Natural killer cell treated with Interleukin-12 subunit alpha and Interleukin-12 subunit beta and Interleukin-15 and Interleukin-18, amount 100 ng/mL, for 72 hours (primary cell): ENCODE data around the gene COX8A. TPM values are rescaled to one million over a fixed set of nuclear protein-coding genes. Genes with fewer than 3 reads are reported as not detected.

Experiments used
- ATAC-seq, 2 donors: fragments of 150-1000 bp; cut with Tn5 transposase in 1 of 2; sonication (Bioruptor Pico), chemical (Tn5 transposase) in 1 of 2; 2 replicates each; pipeline ENCODE4 v1.10.0; 2021
- DNase-seq: peaks from one replicate; pipeline ENCODE4 v3.0.0; 2022; ENCODE audit warnings: low spot score
- H3K27ac Mint-ChIP-seq, 2 donors: 1 replicate in 1 of 2; 2 replicates in 1 of 2; pipeline ENCODE4 v1.8.0; 2022; ENCODE audit warnings: mixed read lengths in 2 of 2, mild to moderate bottlenecking in 1 of 2, moderate library complexity in 1 of 2
- H3K27me3 Mint-ChIP-seq, 2 donors: 1 replicate in 1 of 2; 2 replicates in 1 of 2; pipeline ENCODE4 v1.8.0; 2022; ENCODE audit warnings: mixed read lengths in 2 of 2
- H3K36me3 Mint-ChIP-seq: one replicate; pipeline ENCODE4 v1.8.0; 2022; ENCODE audit warnings: mixed read lengths
- H3K4me1 Mint-ChIP-seq, 2 donors: 1 replicate in 1 of 2; 2 replicates in 1 of 2; pipeline ENCODE4 v1.8.0; 2022; ENCODE audit warnings: low read depth in 2 of 2, mixed read lengths in 2 of 2, mild to moderate bottlenecking in 1 of 2
- H3K4me3 Mint-ChIP-seq: one replicate; pipeline ENCODE4 v1.8.0; 2022; ENCODE audit warnings: mixed read lengths
- H3K9me3 Mint-ChIP-seq: 2 replicates; pipeline ENCODE4 v1.8.0; 2022; ENCODE audit warnings: mixed read lengths
- total RNA-seq, 2 donors: library from RNA; stranded (reverse); gene quantifications; one replicate each; pipeline ENCODE4 v1.2.3, GENCODE V29; 2022

Gene COX8A, protein sequence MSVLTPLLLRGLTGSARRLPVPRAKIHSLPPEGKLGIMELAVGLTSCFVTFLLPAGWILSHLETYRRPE
- 100 to 1,000 TPM; 383 to 427 TPM for total RNA-seq

DNA sequence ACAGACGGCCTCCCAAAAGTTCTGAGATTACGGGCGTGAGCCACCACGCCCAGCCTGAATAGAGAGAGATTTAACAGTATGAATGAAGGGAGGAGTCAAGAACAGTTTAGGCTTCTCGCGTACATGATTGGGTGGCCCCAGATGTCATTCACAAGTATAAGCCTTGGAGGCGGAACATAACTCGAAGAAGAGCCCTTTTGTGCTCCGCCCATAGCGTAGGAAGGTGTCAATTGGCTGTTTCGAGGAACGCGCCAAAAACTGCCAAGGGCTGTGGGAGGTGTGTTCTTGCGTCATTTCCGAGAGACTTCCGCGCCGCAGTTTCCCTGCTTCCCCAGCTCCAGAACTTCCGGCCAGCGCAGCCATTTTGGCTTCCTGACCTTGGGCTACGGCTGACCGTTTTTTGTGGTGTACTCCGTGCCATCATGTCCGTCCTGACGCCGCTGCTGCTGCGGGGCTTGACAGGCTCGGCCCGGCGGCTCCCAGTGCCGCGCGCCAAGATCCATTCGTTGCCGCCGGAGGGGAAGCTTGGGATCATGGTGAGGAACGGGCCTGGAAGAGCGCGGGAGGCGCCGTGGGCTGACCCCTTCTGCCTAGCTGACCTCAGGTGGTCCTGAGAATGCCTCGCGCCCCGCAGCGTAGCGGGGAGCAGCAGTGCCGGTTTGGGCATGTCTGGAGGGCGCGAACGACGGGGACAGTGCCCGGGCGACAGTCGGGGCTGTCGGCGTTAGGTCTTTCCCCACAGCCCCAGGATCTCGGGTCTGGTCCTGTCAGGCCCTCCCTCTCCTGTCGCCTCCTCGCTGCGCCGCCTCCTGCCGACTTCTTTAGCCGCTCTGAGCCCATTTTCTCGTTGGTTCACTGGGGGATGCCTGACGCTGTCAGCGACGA lies at the start of gene COX8A:
COX8A (plus strand) TSS at position 362 of the 885 bp plus-strand sequence; CDS start at position 423, 61 bp downstream.
- Mint-ChIP-seq H3K9me3 (no peaks in the 10 kb centered on the region), H3K36me3 (peaks cover 9% of the 10 kb centered on the region), H3K4me3 (peak within 1 kb of the TSS; percentile 99), H3K27ac (peak within 1 kb of the TSS; percentile 95 to 99), H3K27me3 (no peaks in the 10 kb centered on the region), H3K4me1 (peaks cover 23% of the 10 kb centered on the region in 2 donors)
- ATAC-seq (peak; percentile 99 to 100), DNase-seq (peak; percentile 98)

DNA sequence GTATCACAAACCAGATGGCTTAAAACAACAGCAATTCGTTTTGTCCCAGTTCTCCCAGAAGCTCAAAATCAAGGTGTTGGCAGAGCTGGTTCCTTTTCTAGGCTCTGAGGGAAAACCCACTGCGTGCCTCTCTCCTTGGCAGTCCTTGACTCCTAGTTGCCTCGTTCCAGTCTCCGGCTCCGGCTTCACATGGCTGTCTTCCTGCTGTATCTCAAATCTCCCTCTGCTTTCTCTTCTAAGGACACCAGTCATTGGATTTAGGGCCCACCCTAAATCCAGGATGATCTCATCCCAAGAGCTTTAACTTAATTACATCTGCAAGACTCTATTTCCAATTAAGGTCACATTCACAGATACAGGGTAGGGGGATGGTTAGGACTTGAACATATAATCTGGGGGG lies 44.8 kb upstream of the COX8A start:
- ATAC-seq (no peak), DNase-seq (no peak)
- no peaks in the 10 kb centered on the region for H3K36me3 Mint-ChIP-seq
- H3K4me1 Mint-ChIP-seq: no peaks in the 10 kb centered on the region
- no peaks in the 10 kb centered on the region for H3K27me3 Mint-ChIP-seq
- H3K9me3 Mint-ChIP-seq: no peaks in the 10 kb centered on the region
- no peak overlapping the region for H3K27ac Mint-ChIP-seq
- no peak overlapping the region for H3K4me3 Mint-ChIP-seq

GRCh38 chr11:63931045-63931444 lies 43.4 kb upstream of the COX8A start:
- H3K4me1 Mint-ChIP-seq: no peaks in the 10 kb centered on the region
- no peak overlapping the region for H3K4me3 Mint-ChIP-seq
- H3K27ac Mint-ChIP-seq: no peak overlapping the region
- ATAC-seq: no peak
- H3K27me3 Mint-ChIP-seq: no peaks in the 10 kb centered on the region
- no peaks in the 10 kb centered on the region for H3K36me3 Mint-ChIP-seq
- no peak for DNase-seq
- H3K9me3 Mint-ChIP-seq: no peaks in the 10 kb centered on the region

DNA sequence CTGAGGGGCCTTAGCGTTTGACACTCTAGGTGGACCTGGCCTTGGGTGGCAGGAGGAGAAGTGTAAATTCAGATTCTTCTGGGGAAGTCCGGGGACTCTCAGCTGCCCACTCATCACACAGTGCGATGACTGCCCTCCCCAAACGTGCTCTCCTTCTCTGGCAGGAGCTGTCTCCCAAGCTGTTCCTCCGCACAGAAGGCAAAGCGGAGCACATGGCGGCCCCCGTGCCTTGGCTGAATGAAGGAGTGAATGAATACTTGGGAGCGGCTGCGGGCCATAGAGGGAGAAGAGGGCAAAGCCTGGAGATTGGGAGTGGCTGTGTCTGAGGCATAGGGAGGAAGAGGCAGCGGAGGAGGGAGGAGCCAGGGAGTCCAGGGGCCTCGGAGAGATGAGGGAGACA lies 42.5 kb upstream of the COX8A start:
- no peaks in the 10 kb centered on the region for H3K4me1 Mint-ChIP-seq
- ATAC-seq (no peak), DNase-seq (no peak)
- H3K4me3 Mint-ChIP-seq: no peak overlapping the region
- no peaks in the 10 kb centered on the region for H3K9me3 Mint-ChIP-seq
- H3K27ac Mint-ChIP-seq: no peak overlapping the region
- H3K27me3 Mint-ChIP-seq: no peaks in the 10 kb centered on the region
- no peaks in the 10 kb centered on the region for H3K36me3 Mint-ChIP-seq

- ATAC-seq: no peak
- Mint-ChIP-seq H3K4me3 (no peak overlapping the region), H3K27ac (no peak overlapping the region), H3K27me3 (no peaks in the 10 kb centered on the region), H3K4me1 (peaks cover 5 to 10% of the 10 kb centered on the region in 2 donors), H3K9me3 (no peaks in the 10 kb centered on the region), H3K36me3 (no peaks in the 10 kb centered on the region)
- no peak for DNase-seq
These were observed 41.0 kb upstream of the COX8A start for GRCh38 chr11:63933459-63933858.

DNA sequence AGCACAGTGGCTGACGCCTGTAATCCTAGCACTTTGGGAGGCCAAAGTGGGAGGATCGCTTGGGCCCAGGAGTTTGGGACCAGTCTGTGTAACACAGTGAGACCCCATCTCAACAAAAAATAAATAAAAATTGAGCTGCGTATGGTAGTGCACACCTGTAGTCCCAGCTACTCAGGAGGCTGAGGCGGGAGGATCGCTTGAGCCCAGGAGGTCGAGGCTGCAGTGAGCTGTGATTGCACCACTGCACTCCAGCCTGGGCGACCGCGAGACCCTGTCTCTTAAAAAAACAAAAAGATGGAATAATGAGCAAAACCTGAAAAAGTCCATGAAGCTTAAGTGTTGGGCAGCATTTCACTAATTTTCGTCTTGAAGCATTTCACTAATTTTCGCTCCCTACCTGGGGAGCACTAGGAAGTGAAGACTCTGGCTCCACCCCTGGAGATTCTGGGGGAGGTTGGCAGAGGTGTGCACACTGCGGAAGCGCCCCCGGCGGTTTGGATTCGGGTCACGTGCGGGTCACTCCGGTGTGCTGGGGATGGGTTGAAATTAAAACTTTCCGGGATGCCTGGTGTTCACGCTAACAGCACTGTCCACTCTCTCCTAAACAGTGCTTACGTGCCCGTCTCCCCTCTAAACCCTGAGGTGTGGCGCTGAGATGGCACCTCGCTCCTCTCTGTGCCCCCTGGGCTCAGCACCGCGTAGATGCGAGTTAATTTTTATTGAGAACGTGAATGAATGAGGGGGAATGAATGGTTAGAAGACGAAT lies 36.5 kb upstream of the COX8A start:
- no peaks in the 10 kb centered on the region for H3K9me3 Mint-ChIP-seq
- H3K27me3 Mint-ChIP-seq: no peaks in the 10 kb centered on the region
- DNase-seq: no peak
- peaks cover 16 to 28% of the 10 kb centered on the region in 2 donors for H3K4me1 Mint-ChIP-seq
- peak in 1 of 2 donors; percentile 1 for ATAC-seq
- peak overlapping the region; percentile 94 for H3K4me3 Mint-ChIP-seq
- no peaks in the 10 kb centered on the region for H3K36me3 Mint-ChIP-seq
- peak overlapping the region; percentile 79 to 86 for H3K27ac Mint-ChIP-seq

DNA sequence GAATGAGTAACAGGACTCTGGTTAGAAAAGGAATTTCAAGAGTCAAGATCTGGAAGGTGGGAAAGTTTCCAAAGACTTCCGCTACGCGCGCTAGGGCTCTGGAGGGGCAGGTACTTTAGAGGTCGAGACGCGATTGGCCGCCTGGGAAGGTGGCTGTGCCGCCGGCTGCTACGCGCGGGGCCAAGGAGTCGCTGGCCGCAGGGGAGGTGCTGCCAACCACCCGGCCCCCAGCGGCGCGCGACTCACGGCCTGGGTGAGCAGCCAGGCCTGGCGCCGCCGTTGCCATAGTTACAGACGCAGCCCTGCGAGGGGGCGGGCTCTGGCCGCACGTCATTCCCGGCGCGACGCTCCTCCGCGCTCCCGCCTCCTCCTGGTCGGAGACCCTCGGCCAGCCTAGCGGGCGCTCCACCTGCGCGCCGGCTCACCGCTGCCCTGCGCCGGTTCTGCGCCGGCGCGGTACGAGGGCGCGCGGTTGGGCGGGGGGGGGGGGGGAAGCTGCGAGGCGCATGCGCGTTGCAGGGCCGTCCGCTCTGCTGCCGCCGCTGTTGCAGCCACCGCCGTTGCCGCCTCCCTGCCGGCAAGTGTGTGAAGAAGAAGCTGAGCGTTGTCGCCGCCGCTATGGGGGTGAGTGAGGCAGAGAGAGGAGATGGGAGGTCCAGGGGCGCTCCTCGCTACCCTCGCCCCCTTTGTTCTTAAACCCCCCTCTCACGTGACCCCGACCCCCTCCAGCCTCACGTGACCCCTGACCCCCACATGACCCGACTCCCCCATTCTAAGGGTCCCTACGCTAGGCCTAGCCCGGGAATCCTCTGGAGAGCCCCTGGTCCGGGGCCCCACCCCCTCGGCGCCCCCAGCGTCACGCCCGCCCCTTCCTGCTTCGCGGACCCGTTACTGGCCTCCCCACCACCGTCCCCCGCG lies 35.7 kb upstream of the COX8A start, which contains the start of gene NAA40:
NAA40 (plus strand) TSS at position 524 of the 918 bp plus-strand sequence; CDS start at position 619, 95 bp downstream.
- no peaks in the 10 kb centered on the region for H3K27me3 Mint-ChIP-seq

GRCh38 chr11:63939397-63939891 lies 35.0 kb upstream of the COX8A start:
- H3K27ac Mint-ChIP-seq: peak overlapping the region; percentile 54 to 82
- peaks cover 21 to 28% of the 10 kb centered on the region in 2 donors for H3K4me1 Mint-ChIP-seq
- H3K4me3 Mint-ChIP-seq: peak overlapping the region; percentile 94
- no peak for DNase-seq
- no peak for ATAC-seq
- no peaks in the 10 kb centered on the region for H3K9me3 Mint-ChIP-seq
- no peaks in the 10 kb centered on the region for H3K36me3 Mint-ChIP-seq
- H3K27me3 Mint-ChIP-seq: no peaks in the 10 kb centered on the region

More for the DNA sequence above, 35.7 kb upstream of the COX8A start, which contains the start of gene NAA40:
- Mint-ChIP-seq H3K27ac (peak within 1 kb of the TSS; percentile 79 to 86), H3K9me3 (no peaks in the 10 kb centered on the region), H3K36me3 (no peaks in the 10 kb centered on the region), H3K4me1 (peaks cover 16 to 28% of the 10 kb centered on the region in 2 donors), H3K4me3 (peak within 1 kb of the TSS; percentile 94)
- DNase-seq: peak; percentile 99
- ATAC-seq: peak; percentile 97 to 98

DNA sequence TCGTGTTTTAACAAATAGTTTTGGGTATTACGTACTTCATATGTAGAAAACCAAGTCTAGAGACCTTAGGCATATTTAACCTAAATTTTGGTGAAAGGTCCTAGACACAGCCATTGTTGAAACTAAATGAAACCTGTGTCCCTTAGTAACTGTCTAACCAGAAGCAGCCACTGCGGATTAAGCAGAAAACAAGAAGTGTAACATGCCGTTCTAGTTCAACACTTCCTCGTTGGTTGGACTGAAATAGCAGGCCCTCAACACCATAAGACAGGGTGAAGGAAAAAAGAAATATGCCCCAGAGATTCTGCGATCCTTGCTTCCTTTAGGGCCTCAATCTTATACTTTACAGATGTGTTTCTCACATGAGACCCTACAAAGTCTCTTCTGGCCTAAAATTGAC lies 33.6 kb upstream of the COX8A start:
- peak overlapping the region; percentile 54 to 82 for H3K27ac Mint-ChIP-seq
- ATAC-seq (no peak), DNase-seq (no peak)
- no peaks in the 10 kb centered on the region for H3K27me3 Mint-ChIP-seq
- H3K4me1 Mint-ChIP-seq: peaks cover 21 to 28% of the 10 kb centered on the region in 2 donors
- H3K36me3 Mint-ChIP-seq: no peaks in the 10 kb centered on the region
- H3K4me3 Mint-ChIP-seq: peak overlapping the region; percentile 94
- H3K9me3 Mint-ChIP-seq: no peaks in the 10 kb centered on the region

DNA sequence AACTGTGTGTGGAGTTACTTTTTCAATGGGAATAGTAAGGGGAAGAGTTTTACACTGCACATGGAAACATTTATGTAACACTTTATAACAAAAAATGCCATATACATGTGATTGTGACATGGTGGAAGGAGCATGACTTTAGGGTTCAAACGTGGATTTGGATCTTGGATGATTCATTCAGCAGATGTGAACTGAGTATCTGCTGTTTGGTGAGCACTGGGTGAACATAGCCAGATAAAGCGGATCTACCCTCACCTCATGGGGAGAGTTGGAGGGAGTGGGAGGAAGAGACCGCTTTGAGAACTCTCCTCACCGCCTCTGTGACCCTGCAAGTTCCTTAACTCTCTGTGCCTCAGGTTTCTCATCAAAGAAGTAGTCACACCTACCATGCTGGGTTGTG lies 32.5 kb upstream of the COX8A start:
- Mint-ChIP-seq H3K4me1 (peaks cover 21 to 28% of the 10 kb centered on the region in 2 donors), H3K9me3 (no peaks in the 10 kb centered on the region), H3K27me3 (no peaks in the 10 kb centered on the region), H3K36me3 (no peaks in the 10 kb centered on the region), H3K27ac (no peak overlapping the region), H3K4me3 (no peak overlapping the region)
- ATAC-seq (no peak), DNase-seq (no peak)

- H3K27me3 Mint-ChIP-seq: no peaks in the 10 kb centered on the region
- no peak overlapping the region for H3K4me3 Mint-ChIP-seq
- DNase-seq (no peak), ATAC-seq (no peak)
- no peaks in the 10 kb centered on the region for H3K9me3 Mint-ChIP-seq
- no peaks in the 10 kb centered on the region for H3K36me3 Mint-ChIP-seq
- H3K4me1 Mint-ChIP-seq: peaks cover 21 to 25% of the 10 kb centered on the region in 2 donors
- no peak overlapping the region for H3K27ac Mint-ChIP-seq
These were observed 31.6 kb upstream of the COX8A start for GRCh38 chr11:63942803-63943202.

DNA sequence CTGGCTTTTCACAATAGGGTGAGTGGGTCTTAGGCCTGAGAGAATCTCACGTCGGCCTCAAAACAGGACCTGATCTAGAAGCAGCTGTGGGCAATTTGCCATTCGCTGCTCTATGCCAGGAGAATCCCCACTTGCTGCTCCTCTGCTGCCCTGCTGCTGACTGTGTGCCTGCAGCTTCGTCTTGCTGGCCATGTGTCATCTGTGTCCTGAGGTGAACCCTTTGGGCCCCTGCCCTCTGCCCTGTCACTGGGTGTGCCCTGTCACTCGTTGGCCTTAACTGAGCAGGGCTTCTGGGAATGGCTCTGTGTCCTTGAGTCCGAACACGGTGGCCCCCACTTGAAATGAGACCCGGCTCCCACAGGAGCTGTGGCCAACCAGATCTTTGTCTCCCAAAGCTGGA lies 29.4 kb upstream of the COX8A start:
- no peak overlapping the region for H3K27ac Mint-ChIP-seq
- ATAC-seq: peak in 1 of 2 donors; percentile 25
- H3K27me3 Mint-ChIP-seq: no peaks in the 10 kb centered on the region
- H3K9me3 Mint-ChIP-seq: no peaks in the 10 kb centered on the region
- DNase-seq: no peak
- H3K4me3 Mint-ChIP-seq: no peak overlapping the region
- no peaks in the 10 kb centered on the region for H3K36me3 Mint-ChIP-seq
- peaks cover 11 to 13% of the 10 kb centered on the region in 2 donors for H3K4me1 Mint-ChIP-seq
